ENCODE measurements around the gene PRSS57.
"Not testable (repeated sequence)": the region's sequence is repeated elsewhere in the genome, so short reads cannot be mapped to it uniquely, and the experiment has no call there.

PRSS57 gene

DNA sequence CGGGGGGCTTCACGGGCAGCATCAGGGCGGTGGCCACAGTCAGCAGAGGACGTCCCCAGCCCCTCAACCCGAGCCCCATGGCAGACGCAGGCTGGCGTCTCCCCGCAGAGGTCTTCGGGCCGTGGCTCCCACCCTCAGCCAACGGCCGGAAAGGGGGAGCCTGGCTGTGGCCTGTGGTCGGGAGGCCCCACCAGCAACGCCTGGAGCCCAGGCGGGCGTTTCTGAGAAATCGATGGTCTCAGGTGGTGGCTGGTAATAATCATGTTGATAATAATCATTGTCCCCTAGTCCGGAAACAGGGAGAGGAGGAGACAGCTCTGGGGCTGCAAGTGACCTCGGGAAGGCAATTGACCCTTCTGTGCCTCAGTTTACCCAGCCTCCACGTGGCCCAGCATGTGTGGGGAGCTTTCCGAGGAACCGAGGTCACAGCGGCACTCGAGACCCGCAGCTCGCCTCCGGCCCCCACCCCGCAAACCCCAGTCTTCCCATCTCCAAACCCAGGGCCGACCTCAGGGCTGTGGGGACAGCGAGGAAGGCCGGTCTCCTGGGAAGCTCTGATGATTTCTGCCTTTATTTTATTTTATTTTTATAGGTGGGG, at the start of gene PRSS57:
TSS of gene PRSS57 (minus strand) at position 101 of the 598 bp plus-strand sequence. CDS start at position 79, 22 bp downstream.
- DNase-seq (ENCODE audit: low read depth), result no peak

DNA sequence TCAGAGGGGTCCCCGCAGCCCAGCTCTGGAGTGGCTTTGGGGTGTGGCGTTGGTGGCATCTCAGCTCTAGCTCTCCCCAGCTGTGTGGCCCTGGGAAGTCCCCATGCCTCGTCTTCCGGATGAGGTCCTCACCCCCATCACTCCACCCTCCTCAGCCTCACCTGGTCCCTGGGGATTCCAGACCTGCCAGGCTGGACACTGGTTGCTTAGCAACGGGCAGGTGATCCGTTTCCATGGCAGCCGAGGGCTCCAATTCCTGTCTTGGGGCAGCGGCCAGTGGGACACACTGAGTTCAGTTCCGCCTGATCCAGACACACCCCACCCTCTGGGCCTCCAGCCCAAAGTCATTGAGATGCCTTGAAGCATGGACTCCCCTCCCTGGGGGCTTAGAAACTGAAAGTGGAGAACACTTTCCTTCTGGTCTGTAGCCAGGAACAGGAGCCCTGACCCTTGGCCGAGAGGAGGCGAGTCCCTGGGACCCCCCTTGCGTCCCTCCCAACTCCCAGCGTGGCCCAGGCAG, 48.0 kb upstream of the PRSS57 start:
- no peak for DNase-seq (ENCODE audit: low read depth)

DNA sequence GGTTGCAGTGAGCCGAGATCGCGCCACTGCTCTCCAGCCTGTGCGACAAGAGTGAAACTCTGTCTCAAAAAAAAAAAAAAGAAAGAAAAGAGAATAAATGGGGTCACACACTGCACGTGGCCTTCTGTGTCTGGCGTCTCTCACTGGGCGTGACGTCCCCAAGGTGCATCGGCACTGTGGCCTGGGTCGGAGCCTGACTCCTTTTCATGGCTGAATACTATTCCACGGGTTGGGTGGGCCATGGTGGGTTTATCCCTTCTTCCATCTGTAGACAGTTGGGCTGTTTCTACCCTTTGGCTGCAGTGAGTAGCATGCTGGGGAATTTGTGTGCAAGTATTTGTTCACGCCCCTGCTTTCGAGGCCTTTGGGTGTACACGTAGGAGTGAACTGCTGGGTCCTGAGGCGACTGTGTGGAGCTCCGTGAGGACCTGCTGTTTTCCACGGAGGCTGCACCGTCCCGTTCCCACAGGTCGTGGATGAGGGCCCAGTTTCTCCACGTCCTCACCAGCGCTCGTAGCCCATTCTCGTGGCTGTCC, 47.4 kb upstream of the PRSS57 start:
- no peak for DNase-seq (ENCODE audit: low read depth)

DNA sequence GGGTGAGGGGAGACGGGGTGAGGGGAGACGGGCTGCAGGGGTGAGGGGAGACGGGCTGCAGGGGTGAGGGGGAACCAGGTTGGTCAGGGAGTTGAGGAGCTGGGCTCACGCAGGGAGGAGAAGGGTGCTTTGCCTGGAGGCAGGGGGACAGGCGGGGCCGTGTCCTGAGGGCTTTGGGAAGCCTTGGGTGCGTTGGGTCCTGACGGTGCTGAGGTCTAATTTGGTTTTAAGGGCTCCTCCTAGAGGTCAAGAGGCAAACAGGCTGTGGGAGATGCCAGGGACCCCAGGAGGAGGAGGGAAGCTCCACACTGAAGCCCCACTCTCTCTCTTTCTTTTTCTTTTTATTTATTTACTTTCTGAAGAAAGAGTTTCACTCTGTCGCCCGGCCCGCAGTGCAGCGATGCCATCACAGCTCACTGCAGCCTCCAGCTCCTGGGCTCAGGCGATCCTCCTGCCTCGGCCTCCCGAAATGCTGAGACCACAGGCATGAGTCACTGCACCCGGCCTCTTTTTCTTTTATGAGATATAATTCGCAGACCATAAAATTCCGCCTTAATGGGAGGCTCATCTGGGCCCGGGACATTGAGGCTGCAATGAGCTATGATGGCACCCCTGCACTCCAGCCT, 46.4 kb upstream of the PRSS57 start:
- no peak for DNase-seq (ENCODE audit: low read depth)

DNA sequence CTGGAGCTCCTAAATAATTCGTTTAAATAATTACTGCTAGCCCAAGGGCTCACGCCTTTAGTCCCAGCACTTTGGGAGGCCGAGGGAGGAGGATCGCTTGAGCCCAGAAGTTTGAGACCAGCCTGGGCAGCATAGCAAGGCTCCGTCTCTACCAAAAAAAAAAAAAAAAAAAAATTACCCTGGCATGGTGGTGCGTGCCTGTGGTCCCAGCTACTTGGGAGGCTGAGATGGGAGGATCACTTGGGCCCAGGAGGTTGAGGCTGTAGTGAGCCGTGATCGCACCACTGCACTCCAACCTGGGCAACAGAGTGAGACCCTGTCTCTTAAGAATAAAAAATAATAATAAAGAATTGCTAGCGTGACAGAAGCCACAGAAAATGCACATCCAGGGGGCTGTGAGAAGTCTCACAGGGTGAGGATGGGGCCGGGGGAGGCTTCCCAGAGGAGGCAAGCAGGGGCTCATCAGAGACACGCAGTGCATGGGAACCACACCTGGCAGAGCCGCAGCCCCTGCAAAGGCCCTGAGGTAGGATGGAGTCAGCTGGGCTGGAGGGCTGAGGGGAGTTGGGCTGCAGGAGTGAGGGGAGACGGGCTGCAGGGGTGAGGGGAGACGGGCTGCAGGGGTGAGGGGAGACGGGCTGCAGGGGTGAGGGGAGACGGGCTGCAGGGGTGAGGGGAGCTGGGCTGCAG, 45.7 kb upstream of the PRSS57 start:
- not testable (repeated sequence) for DNase-seq (ENCODE audit: low read depth)

DNA sequence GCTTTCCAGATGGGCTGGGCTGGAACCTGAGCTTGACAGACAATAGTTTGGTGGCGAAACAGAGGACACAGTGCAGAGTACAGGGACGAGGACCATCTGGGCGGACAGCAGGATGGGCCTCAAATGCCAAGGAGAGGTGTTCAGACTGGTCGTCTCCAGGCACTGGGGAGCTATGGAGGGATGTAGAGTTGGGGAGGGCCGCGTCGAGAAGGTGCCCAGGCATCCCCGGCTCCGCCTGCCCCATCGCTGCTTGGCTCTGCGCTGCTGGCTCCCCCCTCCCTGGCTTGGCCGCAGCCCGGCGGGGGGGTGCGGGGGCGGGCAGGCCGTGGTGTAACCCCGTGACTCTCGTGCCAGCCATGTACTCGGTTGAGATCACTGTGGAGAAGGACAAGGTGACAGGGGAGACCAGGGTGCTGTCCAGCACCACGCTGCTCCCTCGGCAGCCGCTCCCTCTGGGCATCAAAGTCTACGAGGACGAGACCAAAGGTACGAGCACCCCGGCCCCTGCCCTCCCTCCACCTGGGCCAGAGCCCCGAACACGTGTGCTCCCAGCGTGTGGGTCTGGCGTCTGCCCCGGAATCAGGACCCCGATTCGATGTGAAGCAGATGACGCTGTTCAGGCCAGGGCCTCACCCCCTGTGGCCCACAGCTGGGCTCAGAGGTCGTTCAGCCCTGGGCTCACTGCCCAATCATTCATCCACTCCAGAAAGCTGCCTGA, 44.9 kb upstream of the PRSS57 start:
- no peak for DNase-seq (ENCODE audit: low read depth)

DNA sequence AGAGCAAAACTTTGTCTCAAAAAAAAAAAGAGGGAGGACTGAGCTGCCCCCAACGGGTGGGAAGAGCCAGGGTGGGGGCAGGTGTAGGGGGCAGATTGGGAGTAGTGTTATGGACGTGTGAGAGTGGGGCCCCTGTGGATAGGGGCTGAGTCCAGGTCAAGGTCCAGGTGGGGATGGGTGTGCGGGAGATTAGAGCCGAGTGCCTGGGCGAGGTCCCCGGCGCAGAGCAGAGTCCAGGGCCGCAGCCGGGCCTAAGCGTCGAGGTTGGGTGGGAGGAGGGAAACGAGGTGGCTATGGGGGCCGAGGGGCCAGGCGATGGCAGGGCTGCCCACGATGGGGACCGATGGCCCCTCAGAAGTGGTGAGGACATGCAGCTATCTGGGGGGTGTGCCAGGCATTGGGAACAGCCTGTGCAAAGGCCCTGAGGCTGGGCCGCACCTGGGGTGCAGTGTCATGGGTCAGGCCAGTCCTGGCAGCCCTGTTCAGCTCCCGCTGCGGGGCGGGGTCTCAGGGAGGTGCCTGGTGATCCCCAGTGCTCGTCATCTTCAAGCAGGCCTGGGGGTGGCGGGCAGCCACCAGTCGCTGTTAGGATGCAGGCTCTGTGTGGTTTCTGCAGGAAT, 43.4 kb upstream of the PRSS57 start:
- no peak for DNase-seq (ENCODE audit: low read depth)

DNA sequence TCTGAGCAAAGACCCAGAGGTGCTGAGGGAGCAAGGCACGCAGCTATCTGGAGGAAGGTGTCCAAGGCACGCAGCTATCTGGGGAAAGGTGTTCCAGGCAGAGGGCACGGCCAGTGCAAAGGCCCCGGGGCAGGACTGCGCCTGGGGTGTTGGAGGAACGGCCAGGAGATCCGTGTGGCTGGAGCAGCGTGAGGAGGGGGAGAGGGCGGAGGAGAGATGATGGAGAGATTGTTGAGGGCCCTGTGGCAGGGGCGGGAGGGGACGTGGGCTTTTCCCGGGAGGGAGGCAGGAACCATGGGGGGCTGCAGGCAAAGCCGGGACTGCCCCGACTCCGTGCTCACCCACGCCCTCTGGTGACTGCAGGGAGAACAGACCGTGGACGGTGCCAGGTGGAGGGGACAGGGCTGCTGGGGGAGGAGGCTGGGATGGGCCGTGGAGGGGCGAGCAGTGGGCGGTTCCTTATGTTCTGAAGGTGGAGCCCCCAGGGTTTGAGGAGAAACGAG, 42.4 kb upstream of the PRSS57 start:
- no peak for DNase-seq (ENCODE audit: low read depth)

DNA sequence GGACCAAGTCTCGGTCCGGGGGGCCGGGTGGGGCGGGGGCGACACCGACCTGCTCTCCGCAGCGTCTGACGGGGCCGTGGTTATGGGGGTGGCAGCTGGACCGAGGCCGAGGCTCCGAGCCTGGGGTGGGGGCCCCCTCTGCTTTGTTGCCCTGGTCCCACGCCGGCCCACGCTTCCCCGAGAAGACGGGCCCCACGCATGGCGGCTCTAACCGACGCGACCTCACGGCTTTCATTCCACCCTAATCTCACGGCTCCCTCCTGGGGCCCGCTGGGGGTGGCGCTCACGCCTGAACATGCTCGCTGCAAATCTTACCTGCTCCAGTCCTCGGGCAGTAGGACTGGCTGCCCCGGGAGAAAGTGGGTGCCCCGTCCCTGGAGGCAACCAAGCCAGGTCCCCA, 40.9 kb upstream of the PRSS57 start:
- DNase-seq (ENCODE audit: low read depth), result no peak

DNA sequence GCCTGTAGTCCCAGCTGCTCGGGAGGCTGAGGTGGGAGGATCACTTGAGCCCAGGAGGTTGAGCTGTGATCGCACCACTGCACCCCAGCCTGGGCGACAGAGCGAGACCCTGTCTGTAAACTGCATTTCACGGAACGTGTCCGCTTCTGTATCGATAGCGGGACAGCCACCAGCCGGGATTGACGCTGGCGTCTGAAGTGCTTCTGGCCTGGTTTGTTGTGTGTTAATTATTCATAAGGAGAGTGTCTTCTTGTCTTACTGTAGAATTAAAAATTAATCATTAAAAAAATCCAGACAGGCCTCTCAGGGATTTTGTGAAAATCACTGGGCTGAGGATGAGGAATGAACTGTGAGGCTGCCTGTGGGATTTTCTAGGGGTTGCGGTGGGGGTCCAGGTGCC, 39.5 kb upstream of the PRSS57 start:
- DNase-seq (ENCODE audit: low read depth), result no peak

DNA sequence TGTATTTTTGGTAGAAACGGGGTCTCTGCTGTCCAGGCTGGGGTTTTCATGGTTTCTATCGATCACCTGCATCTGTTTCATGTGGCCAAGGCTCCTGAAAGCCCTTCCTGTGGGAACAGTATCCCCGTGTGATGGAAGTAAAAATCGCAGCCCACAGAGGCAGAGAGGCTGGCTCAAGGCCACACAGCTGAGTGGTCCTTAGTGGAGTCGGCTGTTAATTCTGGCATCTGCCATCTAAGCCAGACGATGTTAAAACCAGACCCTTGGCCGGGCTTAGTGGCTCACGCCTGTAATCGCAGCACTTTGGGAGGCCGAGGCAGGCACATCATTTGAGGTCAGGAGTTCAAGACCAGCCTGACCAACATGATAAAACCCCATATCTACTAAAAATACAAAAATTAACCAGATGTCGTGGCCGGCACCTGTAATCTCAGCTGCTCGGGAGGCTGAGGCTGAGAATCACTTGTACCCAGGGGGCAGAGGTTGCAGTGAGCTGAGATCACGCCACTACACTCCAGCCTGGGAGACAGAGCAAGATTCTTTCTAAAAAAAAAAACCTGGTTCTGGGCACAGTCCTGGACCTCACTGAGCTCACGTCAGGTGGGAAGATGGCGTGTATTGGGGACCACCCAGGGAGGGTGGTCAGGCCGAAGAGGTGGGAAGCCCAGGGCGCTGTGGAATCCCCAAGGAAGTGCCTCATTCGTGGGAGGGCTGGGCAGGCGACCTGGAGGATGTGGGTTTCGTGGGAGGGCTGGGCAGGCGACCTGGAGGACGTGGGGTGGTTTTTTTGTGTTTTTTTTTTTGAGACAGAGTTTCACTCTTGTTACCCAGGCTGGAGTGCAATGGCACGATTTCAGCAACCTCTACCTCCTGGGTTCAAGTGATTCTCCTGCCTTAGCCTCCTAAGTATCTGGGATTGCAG, 37.2 kb upstream of the PRSS57 start:
- no peak for DNase-seq (ENCODE audit: low read depth)

DNA sequence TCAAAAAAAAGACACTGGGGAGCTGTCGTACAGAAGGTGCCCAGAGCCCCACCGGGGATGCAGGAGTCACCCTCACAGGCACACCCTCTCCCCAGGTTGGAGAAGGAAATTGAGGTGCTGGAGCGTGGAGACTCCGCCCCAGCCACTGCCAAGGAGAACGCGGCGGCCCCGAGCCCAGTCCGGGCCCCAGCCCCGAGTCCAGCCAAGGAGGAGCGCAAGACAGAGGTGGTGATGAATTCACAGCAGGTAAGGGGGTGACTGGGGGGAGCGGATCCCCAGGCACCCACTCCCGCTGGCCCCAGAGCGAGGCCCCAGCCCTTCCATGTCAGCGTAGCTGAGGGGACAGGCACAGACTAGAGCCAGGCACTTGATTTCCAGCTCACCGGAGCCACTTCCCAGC, 35.7 kb upstream of the PRSS57 start:
- DNase-seq (ENCODE audit: low read depth), result no peak

DNA sequence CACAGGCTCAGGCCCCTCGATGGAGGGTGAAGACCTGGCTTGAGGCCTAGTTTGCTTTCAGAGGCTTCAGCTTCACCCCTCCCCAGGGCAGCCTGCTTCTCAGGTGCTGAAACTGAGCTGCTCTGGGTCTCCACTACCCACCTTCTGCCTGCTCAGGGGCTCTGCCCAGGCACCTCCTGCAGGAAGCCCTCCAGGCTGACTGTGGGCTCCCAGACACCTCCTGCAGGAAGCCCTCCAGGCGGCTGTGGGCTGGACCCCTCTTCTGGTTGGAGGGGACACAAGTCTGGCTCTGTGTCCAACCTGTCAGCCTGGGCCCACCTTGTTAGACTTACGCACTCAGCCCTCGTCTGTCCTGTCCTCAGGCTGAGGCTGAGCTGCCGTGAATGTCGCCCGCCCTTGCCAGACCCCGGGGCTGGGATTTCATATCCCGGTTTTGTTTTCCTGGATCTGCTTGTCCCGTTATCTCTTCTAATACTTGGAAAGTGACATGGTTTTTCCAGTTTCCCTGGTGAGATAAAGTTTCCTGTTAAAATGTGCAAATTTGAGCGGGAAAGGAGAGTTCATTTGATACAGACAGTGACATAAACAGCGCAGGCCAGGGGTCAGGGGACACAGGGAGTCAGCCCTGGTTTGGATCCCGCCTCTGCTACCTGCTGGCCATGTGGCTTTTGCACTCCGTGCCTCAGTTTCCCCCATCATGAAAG, 34.9 kb upstream of the PRSS57 start:
- DNase-seq (ENCODE audit: low read depth), result no peak

DNA sequence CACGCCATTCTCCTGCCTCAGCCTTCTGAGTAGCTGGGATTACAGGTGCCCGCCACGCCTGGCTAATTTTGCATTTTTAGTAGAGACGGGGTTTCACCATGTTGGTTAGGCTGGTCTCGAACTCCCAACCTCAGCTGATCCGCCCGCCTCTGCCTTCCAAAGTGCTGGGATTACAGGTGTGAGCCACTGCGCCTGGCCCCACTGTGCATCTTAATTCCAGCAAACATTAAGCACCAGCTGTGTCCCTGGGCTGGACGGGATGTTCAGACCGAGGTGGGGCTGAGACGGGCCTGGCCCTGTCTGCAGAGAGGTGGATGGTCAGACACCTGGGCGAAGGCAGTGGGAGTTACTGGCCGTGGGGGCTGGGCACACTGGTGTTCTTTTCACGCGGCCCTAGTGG, 34.3 kb upstream of the PRSS57 start:
- not testable (repeated sequence) for DNase-seq (ENCODE audit: low read depth)

DNA sequence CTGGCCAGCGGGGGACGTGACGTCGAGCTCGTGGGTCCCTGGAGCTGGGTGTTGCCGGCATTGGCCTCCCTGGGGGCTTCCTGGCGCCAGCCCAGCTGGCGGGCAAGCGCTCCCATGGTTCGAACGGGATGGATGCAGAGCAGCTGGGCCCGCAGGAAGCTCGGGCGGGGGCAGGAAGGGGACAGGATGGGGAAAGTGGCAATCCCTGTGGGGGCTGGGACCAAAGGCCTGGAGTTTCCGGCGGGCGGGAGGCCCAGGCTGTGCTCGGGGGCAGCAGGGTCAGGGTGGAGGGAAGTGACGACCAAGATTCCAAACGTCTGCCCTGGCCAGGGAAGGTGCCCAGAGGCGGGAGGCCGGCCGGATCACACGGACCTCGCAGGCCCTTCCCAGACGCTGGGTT, 32.8 kb upstream of the PRSS57 start:
- no peak for DNase-seq (ENCODE audit: low read depth)

DNA sequence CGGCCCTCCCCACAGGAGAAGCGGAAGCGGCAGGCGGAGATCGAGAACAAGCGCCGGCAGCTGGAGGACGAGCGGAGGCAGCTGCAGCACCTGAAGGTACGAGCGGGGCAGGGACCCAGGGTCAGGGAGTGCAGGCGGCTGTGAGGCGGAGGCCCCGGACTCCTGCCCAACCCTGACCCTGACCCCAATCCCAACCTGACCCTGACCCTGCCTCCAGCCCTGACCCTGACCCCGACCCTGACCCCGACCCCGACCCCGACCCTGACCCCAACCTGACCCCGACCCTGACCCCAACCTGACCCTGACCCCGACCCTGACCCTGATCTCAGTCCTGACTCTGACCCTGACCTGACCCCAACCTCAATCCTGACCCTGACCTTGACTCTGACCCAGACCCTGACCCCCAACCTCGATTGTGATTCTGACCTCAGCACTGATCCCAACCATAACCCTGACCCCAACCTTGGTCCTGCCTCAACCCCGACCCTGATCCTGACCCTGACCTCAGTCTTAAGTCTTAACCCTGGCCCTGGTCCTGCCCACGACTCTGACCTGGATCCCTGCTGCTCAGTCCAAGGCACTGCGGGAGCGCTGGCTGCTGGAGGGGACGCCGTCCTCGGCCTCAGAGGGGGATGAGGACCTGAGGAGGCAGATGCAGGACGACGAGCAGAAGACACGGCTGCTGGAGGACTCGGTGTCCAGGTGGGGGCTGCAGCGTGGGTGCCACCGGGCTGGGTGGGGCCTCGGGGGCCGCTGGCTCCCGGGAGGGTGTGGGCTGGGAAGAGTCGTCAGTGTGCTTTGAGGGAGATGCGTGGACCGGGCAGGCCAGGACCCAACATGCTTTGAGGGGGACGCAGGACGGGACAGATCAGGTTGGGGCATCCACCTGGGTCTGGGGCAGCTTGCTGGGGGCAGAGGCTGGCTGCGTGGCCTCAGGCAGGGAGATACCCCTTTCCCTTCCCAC, 32.0 kb upstream of the PRSS57 start:
- no peak for DNase-seq (ENCODE audit: low read depth)

DNA sequence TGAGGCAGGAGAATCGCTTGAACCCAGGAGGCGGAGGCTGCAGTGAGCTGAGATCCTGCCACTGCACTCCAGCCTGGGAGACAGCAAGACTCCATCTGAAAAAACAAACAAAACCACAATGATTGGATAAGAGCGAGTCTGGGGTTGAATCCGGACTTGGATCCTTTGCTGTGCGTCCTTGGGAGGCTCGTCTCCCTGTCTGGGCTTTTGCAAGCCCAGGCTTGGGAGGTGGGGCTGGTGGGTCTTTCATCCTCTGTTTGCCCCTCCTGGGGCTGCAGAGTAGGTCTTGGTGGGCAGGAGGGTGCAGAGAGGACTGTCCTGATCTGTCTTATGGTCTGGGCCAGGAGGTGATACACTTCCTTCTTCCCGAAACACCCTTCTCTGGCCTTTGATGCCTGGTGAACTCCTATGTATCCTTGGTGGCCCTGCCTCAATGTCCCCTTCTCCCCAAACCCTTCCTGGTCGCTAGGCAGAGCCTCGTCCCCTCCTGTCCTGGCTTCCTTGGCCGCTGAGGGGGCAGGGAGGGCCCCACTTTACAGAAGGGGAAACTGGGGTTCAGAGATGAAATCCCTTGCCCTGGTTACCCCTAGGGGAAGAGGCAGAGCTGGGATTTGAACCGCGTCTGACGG, 30.3 kb upstream of the PRSS57 start:
- no peak for DNase-seq (ENCODE audit: low read depth)

DNA sequence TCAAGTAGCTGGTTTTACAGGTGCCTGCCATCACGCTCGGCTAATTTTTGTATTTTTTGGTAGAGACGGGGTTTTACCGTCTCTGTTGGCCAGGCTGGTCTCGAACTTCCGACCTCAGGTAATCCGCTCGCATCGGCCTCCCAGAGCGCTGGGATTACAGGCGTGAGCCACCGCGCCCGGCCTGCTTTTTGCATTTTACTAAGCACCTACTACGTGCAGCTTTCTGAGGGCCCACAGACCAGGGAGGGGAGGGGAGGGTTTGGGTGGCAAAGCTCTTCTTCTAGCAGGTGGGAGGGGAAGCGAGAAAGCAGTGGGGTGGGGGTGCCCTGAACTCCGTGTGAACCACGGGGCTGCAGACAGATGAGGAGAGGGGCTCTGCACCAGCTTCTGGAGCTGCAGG, 28.5 kb upstream of the PRSS57 start:
- no peak for DNase-seq (ENCODE audit: low read depth)
